Activated CD4-positive, alpha-beta T cell treated with anti-CD3 and anti-CD28 coated beads, Interleukin-2, amount 50 U/mL, for 1 hour (primary cell): ENCODE data around the gene FAAP20.

ENCODE experiments used
- DNase-seq: peaks from one replicate; pipeline ENCODE4 v3.0.0-alpha.2; 2020

The FAAP20 gene

GRCh38 chr1:2229911-2230731 is 35.5 kb upstream of the FAAP20 start:
- DNase-seq: no peak

GRCh38 chr1:2229037-2229864 is 34.7 kb upstream of the FAAP20 start:
- peak; percentile 46 for DNase-seq

GRCh38 chr1:2228694-2229036 is 34.1 kb upstream of the FAAP20 start:
- peak; percentile 32 for DNase-seq

GRCh38 chr1:2228157-2228594 is 33.6 kb upstream of the FAAP20 start, which contains the start of gene SKI:
Gene SKI (plus strand): TSS chr1:2228319. CDS start chr1:2228767, 448 bp downstream.
- no peak for DNase-seq

GRCh38 chr1:2227346-2228156 is 33.0 kb upstream of the FAAP20 start:
- DNase-seq: peak; percentile 92

- DNase-seq: no peak
Measured at GRCh38 chr1:2226525-2227345, 32.2 kb upstream of the FAAP20 start.

GRCh38 chr1:2224631-2225428 is 30.3 kb upstream of the FAAP20 start:
- no peak for DNase-seq

- DNase-seq: no peak
Measured at GRCh38 chr1:2224170-2224584, 29.6 kb upstream of the FAAP20 start.

GRCh38 chr1:2221271-2221670 is 26.7 kb upstream of the FAAP20 start:
- no peak for DNase-seq

- no peak for DNase-seq
Measured at GRCh38 chr1:2216767-2217058, 22.1 kb upstream of the FAAP20 start.

GRCh38 chr1:2215909-2216766 is 21.6 kb upstream of the FAAP20 start:
- DNase-seq: no peak

- DNase-seq: no peak
Measured at GRCh38 chr1:2215329-2215728, 20.8 kb upstream of the FAAP20 start.

GRCh38 chr1:2214541-2215241 is 20.1 kb upstream of the FAAP20 start:
- DNase-seq: no peak

GRCh38 chr1:2213576-2214505 is 19.3 kb upstream of the FAAP20 start:
- DNase-seq: no peak

- DNase-seq: peak; percentile 61
Measured at GRCh38 chr1:2212532-2213491, 18.2 kb upstream of the FAAP20 start.

- no peak for DNase-seq
Measured at GRCh38 chr1:2212274-2212531, 17.6 kb upstream of the FAAP20 start.

- DNase-seq: no peak
Measured at GRCh38 chr1:2210786-2211185, 16.2 kb upstream of the FAAP20 start.
